GM10266 (cell line): ENCODE results near the gene C4B.
A peak's percentile ranks its signal among the peaks of the same experiment; 100 is the strongest.
"Not testable (repeated sequence)": the region's sequence is repeated elsewhere in the genome, so short reads cannot be mapped to it uniquely, and the experiment has no call there.

Experiments
- DNase-seq: peaks from one replicate; pipeline ENCODE4 v3.0.0; 2012; ENCODE audit errors: extremely low spot score
- TF ChIP-seq, protein P1 (sequence below): IDR thresholded peaks from 2 replicates; pipeline ENCODE4 v1.5.1; 2012; ENCODE audit warnings: mild to moderate bottlenecking, low read depth; ENCODE audit not compliant: control insufficient read depth, insufficient read depth; ENCODE audit errors: missing control alignments

Gene C4B

GRCh38 chr6:32043589-32044380, 29.2 kb downstream of the C4B start:
- not testable (repeated sequence) for DNase-seq

- DNase-seq: not testable (repeated sequence)
Measured at GRCh38 chr6:32044916-32045315, 30.3 kb downstream of the C4B start.

- TF ChIP-seq, protein P1, sequence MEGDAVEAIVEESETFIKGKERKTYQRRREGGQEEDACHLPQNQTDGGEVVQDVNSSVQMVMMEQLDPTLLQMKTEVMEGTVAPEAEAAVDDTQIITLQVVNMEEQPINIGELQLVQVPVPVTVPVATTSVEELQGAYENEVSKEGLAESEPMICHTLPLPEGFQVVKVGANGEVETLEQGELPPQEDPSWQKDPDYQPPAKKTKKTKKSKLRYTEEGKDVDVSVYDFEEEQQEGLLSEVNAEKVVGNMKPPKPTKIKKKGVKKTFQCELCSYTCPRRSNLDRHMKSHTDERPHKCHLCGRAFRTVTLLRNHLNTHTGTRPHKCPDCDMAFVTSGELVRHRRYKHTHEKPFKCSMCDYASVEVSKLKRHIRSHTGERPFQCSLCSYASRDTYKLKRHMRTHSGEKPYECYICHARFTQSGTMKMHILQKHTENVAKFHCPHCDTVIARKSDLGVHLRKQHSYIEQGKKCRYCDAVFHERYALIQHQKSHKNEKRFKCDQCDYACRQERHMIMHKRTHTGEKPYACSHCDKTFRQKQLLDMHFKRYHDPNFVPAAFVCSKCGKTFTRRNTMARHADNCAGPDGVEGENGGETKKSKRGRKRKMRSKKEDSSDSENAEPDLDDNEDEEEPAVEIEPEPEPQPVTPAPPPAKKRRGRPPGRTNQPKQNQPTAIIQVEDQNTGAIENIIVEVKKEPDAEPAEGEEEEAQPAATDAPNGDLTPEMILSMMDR: no peak
- no peak for DNase-seq
Measured at GRCh38 chr6:32045811-32046449, 31.3 kb downstream of the C4B start.

DNA sequence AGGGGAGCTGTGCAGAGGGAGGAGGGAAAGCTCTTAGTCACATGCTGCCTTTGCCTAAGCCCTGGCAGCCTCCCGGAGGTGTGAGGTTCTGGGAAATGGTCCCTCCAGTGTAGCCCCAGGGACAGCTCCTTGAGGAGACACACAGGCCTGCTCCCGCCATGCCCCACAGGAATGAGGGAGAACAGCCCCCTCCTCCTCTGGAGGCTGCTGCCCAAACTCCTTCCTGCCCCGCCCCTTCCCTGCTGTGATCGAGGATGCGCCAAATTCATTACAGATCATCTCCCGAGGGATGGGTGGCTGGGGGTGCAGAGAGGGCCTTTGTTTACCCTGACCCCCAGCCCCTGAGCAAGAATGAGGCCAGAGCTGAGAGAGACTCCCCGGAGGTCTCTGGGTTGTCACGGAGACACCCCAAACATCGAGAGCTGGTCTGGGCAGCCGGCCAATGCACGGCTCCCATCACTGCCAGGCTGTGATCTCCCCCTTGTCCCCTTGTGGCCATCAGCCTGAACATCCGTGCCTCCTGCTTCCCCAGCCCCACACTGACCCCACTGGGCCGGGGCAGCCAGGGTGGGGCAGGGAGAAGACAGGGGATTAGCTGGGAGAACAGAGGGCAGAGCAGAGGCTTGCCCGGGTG, 32.0 kb downstream of the C4B start:
- no peak for DNase-seq
- TF ChIP-seq, protein P1: no peak

GRCh38 chr6:32047084-32047478, 32.5 kb downstream of the C4B start:
- DNase-seq: no peak
- TF ChIP-seq, protein P1: no peak

DNA sequence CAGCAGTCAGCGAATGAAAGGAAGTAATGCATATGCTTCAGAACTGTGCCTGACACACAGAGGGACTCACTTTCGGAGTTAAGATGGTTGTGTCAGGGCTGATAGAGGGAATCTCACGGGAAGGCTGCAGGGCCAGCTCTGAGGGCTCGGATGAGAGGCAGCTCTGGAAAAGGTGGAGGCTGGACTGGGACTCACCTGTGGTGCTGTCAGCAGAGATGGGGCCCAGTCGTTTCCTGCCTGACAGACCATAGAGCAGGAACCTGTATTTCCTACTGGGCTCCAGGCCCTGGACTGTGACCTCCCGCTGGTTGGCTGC, 32.9 kb downstream of the C4B start:
- TF ChIP-seq, protein P1: no peak
- no peak for DNase-seq

- peak; percentile 80 for DNase-seq
- TF ChIP-seq, protein P1: peak; percentile 80
Measured at GRCh38 chr6:32047855-32048766, 33.5 kb downstream of the C4B start.

DNA sequence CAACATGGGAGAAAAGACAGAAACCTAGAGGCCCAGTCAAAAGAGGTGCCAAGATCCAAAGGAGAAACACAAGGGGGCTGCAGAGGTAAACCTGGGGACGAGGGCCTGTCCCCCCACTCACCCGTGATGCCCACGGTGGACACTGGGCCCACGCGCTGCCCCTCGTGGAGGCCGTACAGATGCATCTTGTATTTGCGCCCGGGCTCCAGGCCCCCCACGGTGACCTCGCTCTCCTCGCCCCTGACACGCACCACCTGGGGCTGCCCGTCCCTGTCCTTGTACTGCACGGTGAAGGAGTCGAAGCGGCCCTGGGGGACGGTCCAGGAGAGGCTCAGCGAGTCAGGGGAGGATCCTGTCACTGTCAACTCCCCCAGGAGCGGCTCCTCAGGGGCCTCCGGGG, 34.6 kb downstream of the C4B start:
- DNase-seq: not testable (repeated sequence)

- not testable (repeated sequence) for DNase-seq
Measured at GRCh38 chr6:32049736-32050135, 35.1 kb downstream of the C4B start.
